Measurements from ENCODE around the gene KLK5.

- no peak for TF ChIP-seq CTCF (IDR thresholded peaks at IDR 0.05)
- TF ChIP-seq EZH2phosphoT487 (IDR thresholded peaks at IDR 0.05), result no peak
- no peak for TF ChIP-seq EZH2 (IDR thresholded peaks at IDR 0.05)
Observed at GRCh38 chr19:50924586-50924985, 28.3 kb downstream of the KLK5 start.
